ENCODE results near the gene IFTAP.

IFTAP gene

DNA sequence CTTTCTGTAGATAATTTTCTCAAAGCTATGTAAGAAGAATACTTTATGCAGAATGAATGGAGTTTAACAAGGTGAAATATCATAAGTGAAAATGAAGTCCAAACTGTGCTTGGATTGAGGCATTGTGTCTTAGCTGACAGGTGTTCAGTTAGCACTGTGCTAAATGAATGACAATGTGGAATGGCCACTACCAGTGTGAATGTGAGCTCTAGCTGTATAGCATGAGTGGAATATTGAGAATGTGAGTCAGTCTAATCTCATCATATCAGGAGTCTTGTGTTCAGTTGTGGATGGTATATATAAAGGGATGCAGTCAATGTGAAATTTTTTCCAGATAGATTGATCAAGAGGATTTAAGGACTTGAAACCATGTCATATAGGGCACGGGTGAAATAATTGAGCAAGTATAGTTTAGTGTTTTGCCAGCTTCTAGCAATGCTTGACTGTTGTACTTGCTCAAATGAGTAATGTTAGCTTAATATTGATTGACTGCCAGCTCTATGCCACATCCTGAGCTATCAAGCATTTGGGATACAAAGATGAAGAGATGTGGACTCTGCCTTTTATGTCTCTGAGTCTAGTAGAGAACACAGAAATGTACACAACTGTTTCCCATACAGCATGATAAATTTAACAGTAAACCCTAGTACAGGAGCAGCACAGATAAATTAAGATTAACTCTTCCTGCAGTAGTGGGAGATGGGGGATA is 14.3 kb downstream of the IFTAP start:
- no peak overlapping the region for H3K4me3 ChIP-seq (ENCODE audit: low read depth, low read length)
- no peak for DNase-seq (ENCODE audit: low read depth)
- TF ChIP-seq, protein P1, sequence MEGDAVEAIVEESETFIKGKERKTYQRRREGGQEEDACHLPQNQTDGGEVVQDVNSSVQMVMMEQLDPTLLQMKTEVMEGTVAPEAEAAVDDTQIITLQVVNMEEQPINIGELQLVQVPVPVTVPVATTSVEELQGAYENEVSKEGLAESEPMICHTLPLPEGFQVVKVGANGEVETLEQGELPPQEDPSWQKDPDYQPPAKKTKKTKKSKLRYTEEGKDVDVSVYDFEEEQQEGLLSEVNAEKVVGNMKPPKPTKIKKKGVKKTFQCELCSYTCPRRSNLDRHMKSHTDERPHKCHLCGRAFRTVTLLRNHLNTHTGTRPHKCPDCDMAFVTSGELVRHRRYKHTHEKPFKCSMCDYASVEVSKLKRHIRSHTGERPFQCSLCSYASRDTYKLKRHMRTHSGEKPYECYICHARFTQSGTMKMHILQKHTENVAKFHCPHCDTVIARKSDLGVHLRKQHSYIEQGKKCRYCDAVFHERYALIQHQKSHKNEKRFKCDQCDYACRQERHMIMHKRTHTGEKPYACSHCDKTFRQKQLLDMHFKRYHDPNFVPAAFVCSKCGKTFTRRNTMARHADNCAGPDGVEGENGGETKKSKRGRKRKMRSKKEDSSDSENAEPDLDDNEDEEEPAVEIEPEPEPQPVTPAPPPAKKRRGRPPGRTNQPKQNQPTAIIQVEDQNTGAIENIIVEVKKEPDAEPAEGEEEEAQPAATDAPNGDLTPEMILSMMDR (IDR thresholded peaks at IDR 0.05; ENCODE audit: low read depth, low read length, missing control alignments), result no peak

DNA sequence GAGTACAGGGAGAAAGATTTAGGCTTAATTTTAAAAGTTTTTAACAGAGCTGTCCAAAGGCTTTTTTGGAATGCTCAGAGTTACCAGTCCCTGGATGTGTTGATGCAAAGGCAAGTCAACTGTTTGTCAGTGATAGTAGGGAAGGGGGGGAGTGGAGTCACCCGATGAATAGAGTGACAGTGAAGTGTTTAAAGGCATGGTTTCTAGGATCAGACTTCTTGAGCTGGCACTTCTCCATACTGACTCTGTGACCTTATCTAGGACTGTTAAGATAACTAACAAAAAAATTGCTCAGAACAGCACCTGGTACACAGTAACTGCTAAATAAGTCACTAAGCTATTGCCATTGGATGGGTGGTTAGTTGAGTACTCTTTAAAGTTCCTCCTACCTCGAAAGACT is 15.1 kb downstream of the IFTAP start:
- DNase-seq (ENCODE audit: low read depth), result no peak
- H3K4me3 ChIP-seq (ENCODE audit: low read depth, low read length), result no peak overlapping the region
- TF ChIP-seq, protein P1 (IDR thresholded peaks at IDR 0.05; ENCODE audit: low read depth, low read length, missing control alignments), result no peak

DNA sequence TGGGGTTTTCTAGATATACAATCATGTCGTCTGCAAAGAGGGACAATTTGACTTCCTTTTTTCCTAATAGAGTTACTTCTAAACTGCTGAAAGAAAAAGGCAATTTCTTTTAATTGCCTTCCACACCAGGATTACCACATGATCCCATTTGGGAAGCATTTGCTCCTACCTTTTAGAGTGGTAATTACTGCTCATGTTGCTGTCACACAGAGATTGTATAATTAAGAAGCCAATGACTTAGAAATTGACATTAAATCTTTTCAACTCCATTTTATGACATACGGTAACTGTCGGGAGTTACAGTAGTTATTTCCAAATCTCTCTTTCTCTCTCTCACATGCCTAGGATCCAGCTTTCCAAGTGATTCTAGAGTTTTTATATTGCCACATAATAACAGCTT is 21.5 kb downstream of the IFTAP start:
- TF ChIP-seq, protein P1 (IDR thresholded peaks at IDR 0.05; ENCODE audit: low read depth, low read length, missing control alignments), result no peak
- DNase-seq (ENCODE audit: low read depth), result no peak
- H3K4me3 ChIP-seq (ENCODE audit: low read depth, low read length), result no peak overlapping the region

DNA sequence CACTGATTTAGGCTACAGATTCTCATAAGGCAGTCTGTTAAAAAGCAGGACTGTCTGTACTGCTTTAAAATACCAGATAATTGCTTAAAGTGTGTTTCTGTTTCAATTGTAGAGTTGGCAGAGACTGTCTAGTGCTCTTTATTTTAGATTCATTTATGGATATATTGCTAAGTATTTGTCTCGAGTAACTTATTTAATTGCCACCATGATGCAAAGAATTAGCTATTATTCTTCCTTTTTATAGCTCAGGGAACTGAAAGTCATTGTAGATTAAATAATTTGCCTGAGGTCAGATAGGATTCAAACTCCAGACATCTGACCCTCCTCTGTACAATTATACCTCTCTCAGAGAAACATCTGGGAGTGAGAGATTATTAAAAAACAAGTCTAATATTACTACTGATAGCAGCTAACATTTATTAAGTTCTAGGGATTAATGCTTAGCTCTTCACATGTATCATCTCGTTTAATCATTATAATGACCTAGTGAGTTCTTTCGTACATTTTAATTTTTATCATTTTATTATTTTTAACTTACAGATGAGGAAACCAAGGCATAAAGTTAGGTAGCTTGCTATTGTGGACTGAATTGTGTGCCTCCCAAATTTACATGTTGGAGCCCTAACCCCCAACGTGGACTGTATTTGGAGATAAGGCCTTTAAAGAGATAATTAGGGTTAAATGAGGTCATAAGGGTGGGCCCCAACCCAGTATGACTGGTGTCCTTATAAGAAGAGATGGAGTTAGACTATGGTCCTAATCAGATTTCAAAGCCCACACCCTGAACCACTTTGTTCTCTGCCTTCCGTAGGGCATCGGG is 23.5 kb downstream of the IFTAP start:
- TF ChIP-seq, protein P1 (IDR thresholded peaks at IDR 0.05; ENCODE audit: low read depth, low read length, missing control alignments), result no peak
- DNase-seq (ENCODE audit: low read depth), result no peak
- H3K4me3 ChIP-seq (ENCODE audit: low read depth, low read length), result no peak overlapping the region

DNA sequence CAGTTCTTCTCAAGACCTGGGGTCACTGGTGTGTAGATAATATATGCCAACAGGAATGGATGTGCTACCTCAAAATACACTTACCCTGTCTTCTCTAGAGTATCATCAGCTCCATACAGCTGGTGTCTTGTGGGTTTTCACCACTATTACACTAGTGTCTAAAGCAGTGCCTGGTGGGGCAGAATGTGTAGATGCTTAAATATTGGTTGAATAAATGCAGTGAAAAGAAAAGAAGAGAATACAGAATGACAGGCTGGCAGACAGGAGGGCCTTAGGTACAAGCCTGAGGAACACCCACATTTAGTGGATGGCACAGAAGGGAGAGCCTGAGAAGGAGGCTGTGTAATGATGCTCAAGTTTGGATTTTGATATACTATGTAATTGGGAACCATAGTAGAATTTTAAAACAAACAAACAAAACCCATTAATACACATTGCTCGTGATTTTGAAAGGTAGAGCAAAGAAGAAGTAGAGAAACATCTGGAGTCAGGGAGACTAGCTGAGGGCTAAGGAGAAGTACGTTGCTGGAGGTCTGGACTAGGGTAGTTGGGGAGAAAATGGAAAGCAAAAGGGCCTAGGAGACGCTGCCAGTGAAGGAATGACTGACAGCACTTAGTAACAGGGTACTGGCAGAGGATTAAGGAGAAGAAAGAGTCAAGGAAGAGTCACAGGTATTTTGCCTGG is 24.2 kb downstream of the IFTAP start:
- no peak overlapping the region for H3K4me3 ChIP-seq (ENCODE audit: low read depth, low read length)
- TF ChIP-seq, protein P1 (IDR thresholded peaks at IDR 0.05; ENCODE audit: low read depth, low read length, missing control alignments), result no peak
- no peak for DNase-seq (ENCODE audit: low read depth)

DNA sequence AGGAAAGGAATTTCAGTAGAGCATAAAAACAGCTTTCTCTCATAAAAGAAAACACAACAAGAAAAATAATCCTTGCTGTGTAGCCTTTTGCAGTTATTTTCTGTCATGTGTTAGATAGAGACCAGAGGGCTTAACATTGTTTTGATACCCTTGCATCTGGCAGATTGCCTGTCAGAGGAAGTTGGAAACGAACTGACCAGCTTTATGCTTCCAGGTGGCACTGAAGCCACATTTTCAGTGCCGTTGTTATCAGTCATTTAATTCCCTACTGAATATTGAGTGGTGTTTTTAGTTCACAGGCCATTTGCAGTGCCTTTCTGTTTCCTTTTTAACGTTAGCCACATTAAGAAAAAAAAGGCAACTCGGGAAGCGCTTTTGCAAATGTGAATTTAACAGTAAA is 25.2 kb downstream of the IFTAP start:
- H3K4me3 ChIP-seq (ENCODE audit: low read depth, low read length), result no peak overlapping the region
- TF ChIP-seq, protein P1 (IDR thresholded peaks at IDR 0.05; ENCODE audit: low read depth, low read length, missing control alignments), result no peak
- no peak for DNase-seq (ENCODE audit: low read depth)
